Measurements from ENCODE around the gene ADA. TPM values are rescaled to one million over a fixed set of nuclear protein-coding genes. Genes with fewer than 3 reads are reported as not detected.

Gene ADA
- total and polyA plus RNA-seq, 9 of the 15 experiments (the other 6 are each of a cell fraction or from before 2014, with no cell fraction given) = 2.4 to 26.1 (median 5.3) TPM

GRCh38 chr20:44683263-44684046 lies 32.0 kb upstream of the ADA start (continued):
- TF ChIP-seq NR3C1 (CRISPR knock-in tag; IDR thresholded peaks at IDR 0.05) = no peak
- no peak for TF ChIP-seq SAFB (IDR thresholded peaks at IDR 0.05; ENCODE audit: borderline replicate concordance, low read depth, low read length)
- TF ChIP-seq NR4A1 (CRISPR knock-in tag; IDR thresholded peaks at IDR 0.05) = no peak
- no peak for TF ChIP-seq NR4A1 (tag; IDR thresholded peaks at IDR 0.05)
- no peak for TF ChIP-seq SMARCB1 (IDR thresholded peaks at IDR 0.05; ENCODE audit: insufficient read length, low read depth)
- TF ChIP-seq TFAP4 (CRISPR knock-in tag; IDR thresholded peaks at IDR 0.05; ENCODE audit: borderline replicate concordance) = peak; percentile 58
- TF ChIP-seq ETS1 (conservative IDR thresholded peaks at IDR 0.05; ENCODE audit: control insufficient read depth, low read depth, low read length) = no peak
- no peak for TF ChIP-seq DLX4 (CRISPR knock-in tag; IDR thresholded peaks at IDR 0.05)
- TF ChIP-seq ELF1 (tag; IDR thresholded peaks at IDR 0.05) = peak; percentile 17; the same call in 1 of the 2 replicates
- no peak for TF ChIP-seq ZNF561 (CRISPR knock-in tag; conservative IDR thresholded peaks at IDR 0.05)
- TF ChIP-seq RBM14 (IDR thresholded peaks at IDR 0.05; ENCODE audit: borderline replicate concordance, insufficient read depth, low read depth, low read length) = no peak
- TF ChIP-seq SMC3 (conservative IDR thresholded peaks at IDR 0.05; ENCODE audit: insufficient read depth, low read depth, low read length) = peak; percentile 65
- no peak for TF ChIP-seq MTF1 (CRISPR knock-in tag; IDR thresholded peaks at IDR 0.05; ENCODE audit: borderline replicate concordance)
- TF ChIP-seq RFX1 (IDR thresholded peaks at IDR 0.05) = no peak
- TF ChIP-seq ZFP1 (CRISPR knock-in tag; IDR thresholded peaks at IDR 0.05) = no peak
- TF ChIP-seq RBM25 (IDR thresholded peaks at IDR 0.05; ENCODE audit: low read depth, low read length, severe bottlenecking) = peak; percentile 38
- no peak for TF ChIP-seq LEF1 (IDR thresholded peaks at IDR 0.05)
- TF ChIP-seq ESRRA (IDR thresholded peaks at IDR 0.05; ENCODE audit: borderline replicate concordance, low read depth) = no peak
- no peak for TF ChIP-seq CBX2 (IDR thresholded peaks at IDR 0.05; ENCODE audit: insufficient read depth, low read length, poor library complexity, severe bottlenecking)
- TF ChIP-seq TRIM25 (IDR thresholded peaks at IDR 0.05; ENCODE audit: borderline replicate concordance) = no peak
- TF ChIP-seq RCOR1 (IDR thresholded peaks at IDR 0.05; ENCODE audit: borderline replicate concordance in 1 of 2, low read depth in 2 of 2, low read length in 2 of 2) = no peak
- no peak for TF ChIP-seq CHCHD3 (CRISPR knock-in tag; IDR thresholded peaks at IDR 0.05)
- peak; percentile 6; the same call in 1 of the 2 replicates for TF ChIP-seq STAG1 (CRISPR knock-in tag; IDR thresholded peaks at IDR 0.05; ENCODE audit: borderline replicate concordance)
- no peak for TF ChIP-seq GATAD2B (IDR thresholded peaks at IDR 0.05; ENCODE audit: borderline replicate concordance)
- TF ChIP-seq ZNF354B (CRISPR knock-in tag; IDR thresholded peaks at IDR 0.05) = no peak
